Inflammatory macrophage treated with lipopolysaccharide for 1 hour (primary cell): ENCODE results near the gene PRR22.
A peak's percentile ranks its signal among the peaks of the same experiment; 100 is the strongest.
"Not testable (repeated sequence)": the region's sequence is repeated elsewhere in the genome, so short reads cannot be mapped to it uniquely, and the experiment has no call there.

Experiments used
- DNase-seq, 2 donors: peaks; one replicate each; pipeline ENCODE4 v3.0.0-alpha.2; 2020 to 2022

Gene PRR22

DNA sequence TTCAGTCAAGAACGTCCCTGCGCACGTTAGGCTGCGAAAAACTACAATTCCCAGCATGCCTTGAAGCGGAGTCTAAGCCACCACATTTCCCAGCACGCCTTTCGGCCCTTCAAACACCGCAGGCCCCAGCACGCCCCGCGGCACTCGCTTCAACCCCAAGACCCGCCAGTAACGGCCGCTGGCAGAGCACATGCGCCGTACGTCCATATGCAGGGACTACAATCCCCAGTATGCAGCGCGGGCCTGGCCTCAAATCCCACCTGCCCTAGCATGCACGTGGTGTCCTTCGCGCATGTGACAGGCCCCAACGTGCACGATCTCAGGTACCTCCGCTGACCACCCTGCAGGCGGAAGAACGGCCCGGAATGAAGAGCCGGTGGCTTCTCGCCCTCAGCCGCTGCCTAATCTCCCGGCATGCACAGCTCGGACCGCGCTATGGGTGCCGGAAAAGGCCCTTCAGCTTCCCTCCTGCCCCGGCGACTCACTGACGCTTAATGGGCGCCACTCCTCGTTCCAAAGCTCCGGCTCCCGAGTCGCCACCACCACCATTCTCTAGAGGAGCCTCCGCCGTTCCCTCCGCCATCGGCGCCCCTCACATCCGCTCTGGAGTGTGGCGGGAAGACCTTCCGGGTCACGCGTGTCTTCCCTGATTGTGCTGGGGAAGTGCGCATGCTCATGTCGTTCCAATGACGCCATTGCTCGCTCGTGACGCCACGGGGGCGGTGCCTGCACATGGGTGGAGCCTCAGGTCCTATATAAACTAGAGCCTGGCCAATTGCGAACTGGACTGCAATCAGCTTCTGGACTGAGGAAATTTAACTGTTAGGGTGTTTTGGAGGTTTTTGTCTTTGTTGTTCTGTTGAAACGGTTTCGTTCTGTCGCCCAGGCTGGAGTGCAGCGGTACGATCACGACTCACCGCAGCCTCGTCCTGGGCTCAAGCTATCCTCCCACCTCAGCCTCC lies 6.3 kb upstream of the PRR22 start, which contains the start of gene DUS3L:
Gene DUS3L (minus strand): TSS at position 605 of the 962 bp plus-strand sequence. CDS start 22 bp downstream, at position 583.
- DNase-seq = peak; percentile 94 to 100

DNA sequence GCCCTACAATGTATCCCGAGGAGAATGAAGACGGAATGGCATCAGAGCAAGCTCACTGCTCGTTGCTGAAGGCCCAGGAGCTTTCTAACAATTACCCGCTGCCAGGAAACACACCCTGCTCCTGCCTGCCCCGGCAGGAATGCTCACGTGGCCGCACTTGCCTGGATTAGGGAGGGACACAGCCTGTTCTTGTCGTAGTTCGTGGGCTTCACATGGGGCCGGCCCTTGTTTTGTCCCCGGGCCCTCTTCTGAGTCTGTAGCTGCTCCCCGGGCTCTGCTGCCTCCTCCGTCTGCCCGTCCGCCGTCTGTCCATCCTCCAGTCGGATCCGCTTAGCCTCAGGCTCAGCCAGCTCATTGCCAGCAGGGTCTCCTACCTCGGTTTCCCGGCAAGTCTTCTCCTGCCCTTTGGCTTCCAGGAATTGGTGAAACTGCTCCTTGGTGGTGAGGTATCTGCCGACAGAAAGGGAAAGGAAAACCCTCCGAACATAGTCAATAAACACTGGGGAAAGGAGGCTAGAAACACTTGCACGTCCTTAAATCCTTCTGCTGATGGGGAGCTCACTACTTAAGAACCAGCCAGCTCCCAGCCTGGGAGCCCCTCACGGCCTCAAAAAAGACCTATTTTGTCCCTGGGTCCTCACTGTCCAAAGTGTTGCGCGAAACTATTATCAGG lies 5.5 kb upstream of the PRR22 start:
- DNase-seq = no peak

DNA sequence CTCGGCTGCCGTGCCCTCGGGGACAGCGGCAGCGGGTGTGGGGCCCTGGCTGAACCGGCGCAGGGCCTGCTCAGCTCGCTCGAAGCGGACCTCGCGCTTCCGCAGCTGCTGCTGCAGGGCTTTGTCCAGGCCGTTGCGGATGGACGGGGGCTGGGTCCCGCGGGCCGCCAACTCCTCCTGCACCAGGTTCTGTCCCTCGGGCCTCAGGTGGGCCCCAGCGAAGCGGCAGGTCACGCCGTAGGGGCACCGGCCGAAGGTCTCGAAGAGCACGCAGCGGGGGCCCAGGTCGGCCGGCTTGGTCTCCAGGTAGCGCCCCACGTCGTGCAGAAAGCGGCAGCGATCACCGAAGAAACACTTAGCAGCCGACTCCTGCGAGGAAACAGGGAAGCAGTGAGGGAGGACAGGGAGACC lies 4.8 kb upstream of the PRR22 start:
- DNase-seq = no peak

DNA sequence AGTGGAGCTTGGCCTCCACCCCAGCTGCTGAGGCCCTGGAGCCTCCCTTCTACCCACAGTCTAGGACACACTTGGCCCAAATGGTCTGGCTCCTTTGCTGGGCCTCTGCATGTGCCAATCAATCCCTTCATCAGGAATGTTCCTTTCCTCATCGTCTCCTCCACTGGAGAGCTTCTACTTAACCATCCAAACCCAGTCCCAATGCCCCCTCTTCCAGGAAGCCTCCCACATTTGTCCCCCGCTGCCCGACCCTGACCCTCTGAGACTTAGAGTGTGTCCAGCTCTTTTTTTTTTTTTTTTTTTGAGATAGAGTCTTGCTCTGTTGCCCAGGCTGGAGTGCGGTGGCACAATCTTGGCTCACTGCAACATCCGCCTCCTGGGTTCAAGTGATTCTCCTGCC lies 3.9 kb upstream of the PRR22 start:
- no peak for DNase-seq

DNA sequence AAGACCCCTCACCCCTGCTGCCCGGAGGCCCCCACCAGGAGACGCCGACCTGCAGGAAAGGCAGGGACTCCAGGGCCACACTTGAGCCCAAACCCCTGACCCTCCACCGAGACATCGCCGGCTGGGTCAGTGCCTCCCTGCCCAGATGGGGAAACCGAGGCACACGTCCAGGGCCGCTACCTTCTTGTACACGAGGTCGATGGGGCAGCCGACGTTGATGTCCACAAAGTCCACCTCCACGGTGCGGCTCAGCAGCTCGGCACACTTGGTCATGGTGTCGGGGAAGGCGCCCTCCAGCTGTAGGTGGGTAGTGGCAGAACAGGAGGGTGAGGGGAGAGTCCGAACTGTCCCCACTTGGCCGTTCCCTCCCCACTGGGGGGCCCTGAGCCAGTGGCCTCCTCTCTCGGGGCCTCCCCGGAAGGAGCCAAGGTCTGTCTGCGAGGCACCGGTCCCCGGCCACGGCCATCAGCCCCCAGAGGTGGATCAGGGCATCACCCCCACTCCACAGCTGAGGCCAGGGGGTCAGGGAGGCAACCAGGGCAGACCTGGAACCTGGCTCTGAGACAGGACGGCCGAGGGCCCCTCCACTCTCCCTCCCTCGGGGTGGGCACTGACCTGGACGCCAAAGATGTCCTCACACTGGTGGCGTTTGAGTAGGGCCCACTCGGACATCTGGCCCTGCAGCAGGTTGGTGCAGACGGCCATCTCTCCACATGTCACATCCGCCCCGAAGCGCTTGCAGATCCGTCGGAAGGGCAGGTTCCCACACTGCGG lies 3.0 kb upstream of the PRR22 start:
- DNase-seq = no peak

DNA sequence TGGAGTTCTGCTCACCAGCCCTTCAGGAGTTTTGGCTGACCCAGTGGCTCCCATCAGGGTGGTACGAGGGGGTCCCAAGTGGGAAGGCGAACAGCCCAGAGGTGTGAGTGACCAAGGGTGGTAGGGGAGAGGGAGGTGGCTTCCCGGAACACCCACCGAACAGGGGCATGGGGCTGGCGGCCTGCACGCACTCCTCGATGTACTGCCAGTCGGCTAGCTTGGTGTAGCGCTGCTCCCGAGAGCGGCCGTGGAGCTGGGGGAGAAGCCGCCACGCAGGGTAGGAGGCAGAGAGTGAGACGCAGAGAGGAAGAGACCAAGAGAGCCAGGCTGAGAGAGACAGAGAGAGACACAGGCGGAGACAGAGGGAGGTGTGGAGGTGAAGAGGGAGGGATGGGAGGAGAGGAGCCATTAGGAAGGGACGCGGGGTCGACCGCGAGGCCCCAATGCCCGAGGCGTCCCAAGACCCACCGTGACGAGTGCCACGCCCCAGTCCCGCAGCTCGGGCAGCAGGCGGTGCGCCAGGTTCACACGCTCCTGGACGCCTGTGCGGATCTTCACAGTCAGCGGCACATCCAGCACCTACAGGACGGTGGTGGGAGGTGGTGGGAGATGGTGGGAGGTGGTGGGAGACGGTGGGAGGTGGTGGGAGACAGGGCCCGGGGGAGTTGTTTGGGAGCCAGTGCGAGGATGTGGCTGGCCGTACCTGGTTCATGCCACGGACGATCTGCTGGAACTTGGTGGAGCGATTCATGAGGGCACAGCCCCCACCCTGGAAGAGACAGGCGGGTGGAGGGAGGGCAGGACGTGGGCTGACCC lies 2.3 kb upstream of the PRR22 start:
- DNase-seq = no peak

DNA sequence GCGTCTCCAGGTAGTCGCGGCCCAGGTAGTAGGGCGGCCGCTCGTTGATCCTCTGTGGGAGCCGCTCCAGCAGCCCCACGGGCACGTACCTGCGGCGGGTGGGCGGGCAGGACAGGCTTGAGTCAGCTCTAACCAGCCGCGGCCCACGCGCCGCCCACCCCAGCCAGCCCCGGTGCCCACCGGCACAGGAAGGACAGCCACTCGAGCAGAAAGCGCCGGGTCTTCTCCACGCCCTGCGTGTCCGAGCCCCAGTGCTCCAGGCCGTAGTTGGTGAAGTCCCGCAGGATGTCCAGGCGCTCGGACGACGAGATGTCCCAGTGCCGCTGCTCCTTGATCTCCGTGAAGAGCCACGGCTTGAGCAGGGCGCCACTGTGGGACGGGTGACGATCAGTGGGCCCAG lies 877 bp upstream of the PRR22 start:
- DNase-seq = no peak

DNA sequence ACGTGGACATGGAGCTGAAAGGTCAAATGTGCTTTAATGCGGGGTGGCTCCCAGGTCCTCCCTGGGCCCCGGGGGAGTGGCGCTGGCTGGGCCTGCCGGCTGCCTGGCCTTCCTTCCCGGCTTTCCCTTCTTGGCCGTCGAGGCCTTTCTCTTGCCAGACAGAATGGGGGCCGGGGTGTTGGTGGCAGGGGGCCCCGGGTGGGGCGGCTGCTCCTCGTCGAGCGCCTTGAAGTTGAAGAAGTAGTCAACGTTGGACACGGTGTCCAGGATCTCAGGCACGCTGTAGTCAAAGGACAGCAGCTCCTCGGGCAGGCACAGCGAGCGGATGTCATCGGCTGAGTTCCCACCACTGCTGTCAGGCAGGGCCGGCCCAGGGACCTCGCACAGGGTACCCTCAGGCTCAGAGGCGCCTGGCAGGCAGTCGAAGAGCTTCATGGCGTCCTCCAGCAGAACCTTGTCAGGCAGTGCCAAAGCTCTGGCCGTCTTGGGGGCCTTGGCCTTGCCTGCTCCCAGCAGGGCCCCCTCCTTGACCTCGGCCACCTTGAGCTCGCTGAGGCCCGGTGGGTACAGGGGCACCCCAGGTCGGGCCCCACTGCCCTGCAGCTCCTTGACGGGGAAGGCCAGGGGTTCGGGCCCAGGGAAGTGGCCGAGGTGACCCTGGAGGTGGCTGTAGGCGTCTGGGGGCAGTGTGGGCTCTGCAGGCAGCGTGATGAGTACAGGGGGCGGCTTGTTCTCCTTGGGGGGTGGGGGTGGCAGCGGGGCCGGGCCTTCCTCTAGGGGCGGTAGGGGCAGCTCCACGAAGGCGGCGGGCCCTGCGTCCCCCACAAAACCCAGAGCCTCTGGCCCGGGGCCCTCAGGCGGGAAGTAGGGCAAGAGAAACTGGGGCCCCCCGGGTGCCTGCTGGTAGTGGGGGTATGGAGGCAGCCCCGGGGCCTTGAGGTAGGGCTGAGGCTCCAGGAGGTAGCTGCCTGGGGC lies 1.3 kb downstream of the PRR22 start:
- no peak for DNase-seq

DNA sequence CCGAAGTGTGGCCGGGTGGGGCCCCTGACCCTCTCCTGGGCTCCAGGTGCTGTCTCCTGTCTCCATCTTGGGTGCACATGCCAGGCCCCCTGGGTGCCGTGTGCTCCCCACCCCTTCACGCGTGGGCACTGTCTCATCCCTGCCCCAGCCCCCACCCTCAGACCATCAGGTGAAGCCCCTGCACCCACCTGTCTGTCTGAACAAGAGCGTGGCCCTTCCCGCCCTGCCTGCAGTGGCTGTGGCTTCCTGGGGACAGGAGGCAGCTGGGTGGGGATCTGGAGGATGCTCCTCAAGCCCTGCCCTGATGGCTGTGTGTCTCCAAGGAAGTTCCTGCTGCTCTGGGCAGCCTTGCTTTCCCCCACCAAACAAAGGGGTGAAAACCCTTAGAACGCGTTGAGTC lies 2.2 kb downstream of the PRR22 start:
- DNase-seq = no peak

DNA sequence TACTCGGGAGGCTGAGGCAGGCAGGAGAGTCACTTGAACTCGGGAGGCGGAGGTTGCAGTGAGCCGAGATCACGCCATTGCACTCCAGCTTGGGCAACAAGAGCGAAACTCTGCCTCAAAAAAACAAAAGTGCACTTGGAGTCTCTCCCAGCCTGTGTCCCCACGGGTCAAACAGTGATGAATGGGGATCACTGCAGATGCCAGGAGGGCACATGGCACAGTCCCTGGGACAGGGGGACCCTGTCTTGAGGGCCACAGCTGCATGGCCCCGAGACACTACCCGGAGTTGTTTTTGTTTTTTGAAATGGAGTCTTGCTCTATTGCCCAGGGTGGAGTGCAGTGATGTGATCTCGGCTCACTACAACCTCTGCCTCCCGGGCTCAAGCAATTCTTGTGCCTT lies 3.6 kb downstream of the PRR22 start:
- DNase-seq = not testable (repeated sequence)

DNA sequence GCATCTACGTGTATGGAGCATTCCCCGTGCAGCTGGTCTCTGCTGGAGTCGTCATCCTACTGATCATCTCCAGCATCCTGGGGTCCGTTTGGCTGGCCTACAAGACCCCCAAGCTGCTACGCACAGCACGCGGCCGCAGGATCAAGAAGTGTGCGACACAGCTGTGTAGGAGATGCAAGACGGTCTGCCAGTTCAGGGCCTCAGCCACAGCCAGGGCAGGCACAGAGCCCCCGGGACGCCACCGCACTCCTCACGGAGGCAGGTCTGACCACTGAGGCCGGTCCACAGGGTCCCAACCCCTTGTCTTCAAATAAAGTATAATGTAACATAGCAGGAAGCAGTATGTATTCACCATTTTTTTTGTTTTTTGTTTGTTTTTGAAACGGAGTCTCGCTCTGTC lies 6.1 kb downstream of the PRR22 start:
- DNase-seq = no peak

DNA sequence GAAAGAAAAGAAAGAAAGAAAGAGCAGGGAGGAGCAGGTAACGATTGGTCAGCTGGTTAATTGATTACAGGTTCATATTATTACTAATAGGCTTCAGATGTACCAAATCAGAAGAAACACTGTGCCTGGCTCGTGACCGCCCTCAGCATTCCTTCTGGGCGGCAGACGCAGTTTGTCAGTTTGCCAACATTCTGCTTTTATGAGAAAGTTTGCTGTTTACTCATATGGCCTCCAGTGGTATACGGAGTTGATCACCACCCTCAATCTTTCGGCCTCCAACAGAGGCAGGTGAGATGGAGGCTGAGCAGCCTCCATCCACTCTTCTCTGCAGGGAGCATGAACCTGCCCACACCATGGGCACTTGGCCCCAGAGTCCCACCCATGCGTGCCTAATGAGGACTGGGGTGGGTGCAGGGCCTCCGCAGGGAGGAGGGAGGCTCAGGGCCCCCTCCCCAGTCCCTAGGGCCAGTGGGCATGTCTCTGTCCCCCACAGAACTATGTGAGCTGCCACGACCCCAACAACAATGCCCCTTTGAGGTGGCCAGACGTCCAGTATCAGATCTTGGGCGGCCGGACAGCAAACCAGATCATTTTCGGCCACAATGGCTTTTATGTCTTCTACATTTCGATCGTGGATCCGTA lies 8.8 kb downstream of the PRR22 start:
- no peak for DNase-seq

DNA sequence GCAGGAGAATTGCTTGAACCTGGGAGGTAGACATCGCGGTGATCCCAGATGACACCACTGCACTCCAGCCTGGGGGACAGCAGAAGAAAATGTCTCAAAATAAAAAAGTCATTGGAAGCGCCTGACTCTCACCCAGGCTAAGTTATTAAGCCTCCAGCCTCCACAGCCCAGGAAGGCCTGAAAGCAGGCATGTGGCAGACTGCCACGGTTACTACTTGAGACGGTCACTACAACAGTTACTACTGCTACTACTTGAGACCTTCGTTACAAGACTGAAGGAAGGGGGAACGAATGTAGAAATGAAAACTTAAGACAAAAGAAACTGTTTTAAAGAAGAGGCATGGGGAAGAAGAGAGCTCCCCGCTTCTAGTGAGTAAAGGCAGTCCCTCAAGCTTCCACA lies 9.6 kb downstream of the PRR22 start:
- DNase-seq = no peak

DNA sequence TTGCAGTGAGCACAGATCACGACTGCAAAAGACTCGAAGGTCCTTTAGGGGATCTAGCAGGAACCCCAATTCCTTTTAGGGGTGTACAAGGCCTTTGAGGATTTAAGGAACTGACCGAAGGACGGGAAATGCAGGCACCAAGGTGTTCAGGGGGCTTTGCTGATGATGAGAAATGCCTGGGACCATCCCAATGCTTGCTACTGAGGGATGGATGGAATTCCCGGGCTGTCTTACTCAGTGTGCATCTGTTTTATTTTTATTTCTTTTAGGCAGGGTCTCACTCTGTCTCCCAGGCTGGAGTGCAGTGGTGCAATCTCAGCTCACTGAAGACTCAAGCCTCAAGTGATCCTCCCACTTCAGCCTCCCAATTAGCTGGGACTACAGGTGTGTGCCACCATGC lies 11.3 kb downstream of the PRR22 start:
- no peak for DNase-seq

DNA sequence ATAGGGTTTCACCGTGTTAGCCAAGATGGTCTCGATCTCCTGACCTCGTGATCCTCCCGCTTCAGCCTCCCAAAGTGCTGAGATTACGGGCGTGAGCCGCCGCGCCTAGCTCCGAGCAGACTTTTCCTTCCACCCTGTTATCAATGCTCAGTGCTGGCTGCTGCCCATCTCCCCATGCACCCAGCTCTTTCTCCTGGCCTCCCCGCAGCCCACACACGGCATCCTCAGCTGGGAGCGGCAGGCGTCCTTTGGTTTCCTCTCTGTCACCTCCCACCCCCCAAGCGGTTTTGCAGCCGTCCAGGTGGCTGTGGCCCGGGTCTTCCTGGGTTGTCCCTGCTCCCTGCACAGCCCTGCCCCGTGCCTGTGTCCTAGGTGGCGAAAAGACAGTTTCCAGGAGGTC lies 12.1 kb downstream of the PRR22 start:
- DNase-seq = no peak

DNA sequence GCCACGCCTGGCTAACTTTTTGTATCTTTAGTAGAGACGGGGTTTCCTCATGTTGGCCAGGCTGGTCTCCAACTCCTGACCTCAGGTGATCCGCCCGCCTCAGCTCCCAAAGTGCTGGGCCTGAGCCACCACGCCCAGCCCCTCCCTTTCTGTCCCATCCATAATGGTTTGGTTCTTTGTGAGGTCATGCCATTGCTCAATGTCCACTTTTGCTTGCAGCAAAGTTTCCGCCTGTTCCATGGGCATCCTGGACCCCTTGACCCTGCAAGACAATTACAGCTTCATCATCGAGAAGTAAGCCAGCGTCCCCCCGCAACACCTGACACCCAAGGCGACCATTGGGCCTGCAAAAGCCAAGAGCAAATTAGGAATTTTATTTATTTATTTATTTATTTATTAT lies 16.6 kb downstream of the PRR22 start:
- DNase-seq = no peak

DNA sequence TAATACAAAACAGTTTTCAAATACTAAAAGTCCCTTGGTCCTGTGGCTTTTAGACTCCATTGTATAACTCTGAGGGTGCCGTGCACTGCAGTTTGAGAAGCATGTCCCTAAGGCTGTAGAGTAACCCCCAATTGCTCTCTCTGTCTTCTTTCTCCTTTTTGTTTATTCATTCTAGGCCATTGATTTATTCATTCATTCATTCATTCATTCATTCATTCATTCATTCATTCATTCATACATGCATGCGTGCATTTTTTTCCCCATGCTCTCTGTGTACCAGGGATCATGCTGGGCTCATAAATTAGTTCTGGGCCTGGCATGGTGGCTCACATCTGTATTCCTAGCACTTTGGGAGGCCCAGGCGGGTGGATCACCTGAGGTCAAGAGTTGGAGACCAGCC lies 19.3 kb downstream of the PRR22 start:
- DNase-seq = no peak

DNA sequence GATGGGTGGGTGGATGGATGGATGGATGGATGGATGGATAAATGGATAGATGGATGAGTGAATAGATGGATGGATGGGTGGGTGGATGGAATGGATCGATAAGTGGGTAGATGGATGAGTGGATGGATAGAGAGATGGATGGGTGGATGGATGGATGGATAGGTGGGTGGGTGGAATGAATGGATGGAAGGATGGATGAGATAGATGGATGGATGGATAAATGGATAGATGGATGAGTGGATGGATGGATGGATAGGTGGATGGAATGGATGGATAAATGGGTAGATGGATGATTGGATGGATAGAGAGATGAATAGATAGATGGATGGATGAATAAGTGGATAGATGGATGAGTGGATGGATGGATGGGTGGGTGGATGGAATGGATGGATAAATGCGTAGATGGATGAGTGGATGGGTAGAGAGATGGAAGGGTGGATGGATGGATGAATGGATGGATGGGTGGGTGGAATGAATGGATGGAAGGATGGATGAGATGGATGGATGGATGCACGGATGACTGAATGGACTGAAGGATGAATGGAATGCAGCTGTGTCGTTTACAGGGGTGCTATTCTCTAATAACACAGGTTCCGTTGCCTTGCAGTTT lies 21.8 kb downstream of the PRR22 start:
- no peak for DNase-seq

DNA sequence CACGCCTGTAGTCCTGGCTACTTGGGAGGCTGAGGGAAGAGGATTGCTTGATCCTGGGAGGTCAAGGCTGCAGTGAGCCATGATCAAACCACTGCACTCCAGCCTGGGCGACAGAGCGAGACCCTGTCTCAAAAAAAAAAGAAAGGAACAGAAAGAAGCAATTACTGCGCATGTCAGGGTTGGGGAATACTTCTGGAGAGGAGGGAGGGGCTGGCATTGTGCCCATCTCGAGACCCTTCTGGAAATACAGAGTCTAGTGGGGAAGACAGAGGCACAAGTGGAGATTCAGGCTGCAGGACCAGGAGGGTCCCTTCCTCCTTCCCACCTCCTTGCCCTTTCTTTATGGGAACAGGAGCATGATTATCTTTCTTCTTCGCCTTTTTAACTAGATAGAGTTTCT lies 30.8 kb downstream of the PRR22 start:
- DNase-seq = no peak

DNA sequence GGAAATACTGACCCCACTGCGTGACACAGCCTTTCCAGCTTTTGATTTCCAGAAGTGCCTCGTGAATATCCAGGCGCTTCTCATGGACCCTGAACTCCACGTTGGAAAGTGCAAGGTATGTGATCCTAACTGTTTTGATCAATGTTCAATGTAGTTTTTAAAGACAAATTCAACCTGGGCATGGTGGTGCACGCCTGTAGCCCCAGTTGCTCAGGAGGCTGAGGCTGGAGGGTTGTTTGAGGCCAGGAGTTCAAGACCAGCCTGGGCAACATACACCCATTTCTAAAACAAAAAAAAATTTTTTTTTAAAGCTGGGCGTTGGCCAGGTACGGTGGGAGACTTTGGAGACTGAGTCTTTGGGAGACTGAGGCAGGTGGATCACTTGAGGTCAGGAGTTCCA lies 32.8 kb downstream of the PRR22 start:
- no peak for DNase-seq
